D721Med (cell line): ENCODE measurements around the gene STT3A.

ENCODE experiments used
- DNase-seq: peaks from one replicate; pipeline ENCODE4 v3.0.0; 2011; ENCODE audit warnings: low spot score; ENCODE audit not compliant: insufficient read length
- FAIRE-seq: peaks from 2 replicates; lab custom pipeline; 2011; peaks lifted over from hg19 to GRCh38; lab: Jason Lieb, UNC
- TF ChIP-seq, protein P1 (sequence below): IDR thresholded peaks from 2 replicates; pipeline ENCODE4 v1.5.1; 2012; ENCODE audit warnings: mild to moderate bottlenecking, control low read depth; ENCODE audit not compliant: insufficient read depth; ENCODE audit errors: missing control alignments

STT3A gene

GRCh38 chr11:125605417-125605816 lies 12.8 kb downstream of the STT3A start:
- no peak for FAIRE-seq
- TF ChIP-seq, protein P1, sequence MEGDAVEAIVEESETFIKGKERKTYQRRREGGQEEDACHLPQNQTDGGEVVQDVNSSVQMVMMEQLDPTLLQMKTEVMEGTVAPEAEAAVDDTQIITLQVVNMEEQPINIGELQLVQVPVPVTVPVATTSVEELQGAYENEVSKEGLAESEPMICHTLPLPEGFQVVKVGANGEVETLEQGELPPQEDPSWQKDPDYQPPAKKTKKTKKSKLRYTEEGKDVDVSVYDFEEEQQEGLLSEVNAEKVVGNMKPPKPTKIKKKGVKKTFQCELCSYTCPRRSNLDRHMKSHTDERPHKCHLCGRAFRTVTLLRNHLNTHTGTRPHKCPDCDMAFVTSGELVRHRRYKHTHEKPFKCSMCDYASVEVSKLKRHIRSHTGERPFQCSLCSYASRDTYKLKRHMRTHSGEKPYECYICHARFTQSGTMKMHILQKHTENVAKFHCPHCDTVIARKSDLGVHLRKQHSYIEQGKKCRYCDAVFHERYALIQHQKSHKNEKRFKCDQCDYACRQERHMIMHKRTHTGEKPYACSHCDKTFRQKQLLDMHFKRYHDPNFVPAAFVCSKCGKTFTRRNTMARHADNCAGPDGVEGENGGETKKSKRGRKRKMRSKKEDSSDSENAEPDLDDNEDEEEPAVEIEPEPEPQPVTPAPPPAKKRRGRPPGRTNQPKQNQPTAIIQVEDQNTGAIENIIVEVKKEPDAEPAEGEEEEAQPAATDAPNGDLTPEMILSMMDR, result no peak
- no peak for DNase-seq

DNA sequence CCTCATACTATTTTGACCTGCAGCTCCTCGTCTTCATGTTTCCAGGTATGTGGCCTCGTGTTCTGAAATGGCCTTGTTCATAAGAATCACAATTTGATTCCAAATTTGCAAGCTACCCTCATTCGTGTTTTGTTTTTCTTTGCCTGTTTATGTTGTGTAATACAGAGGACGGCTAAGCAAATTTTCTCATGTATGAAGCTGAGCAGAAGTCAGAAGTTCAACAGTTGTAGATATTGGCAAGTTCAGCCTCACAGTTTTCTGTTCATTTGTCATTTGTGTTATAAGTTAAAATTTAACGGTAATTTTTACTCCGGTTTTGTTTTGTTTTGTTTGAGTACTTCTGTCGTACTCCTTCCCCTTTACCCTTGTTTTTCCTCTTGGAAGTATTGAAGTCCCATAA lies 16.9 kb downstream of the STT3A start:
- no peak for FAIRE-seq
- no peak for DNase-seq
- TF ChIP-seq, protein P1, result no peak

GRCh38 chr11:125618383-125618782 lies 25.7 kb downstream of the STT3A start:
- no peak for FAIRE-seq
- DNase-seq, result no peak
- TF ChIP-seq, protein P1, result no peak

- DNase-seq, result no peak
- TF ChIP-seq, protein P1, result no peak
- FAIRE-seq, result no peak
Measured at GRCh38 chr11:125621995-125622394, 29.3 kb downstream of the STT3A start.

DNA sequence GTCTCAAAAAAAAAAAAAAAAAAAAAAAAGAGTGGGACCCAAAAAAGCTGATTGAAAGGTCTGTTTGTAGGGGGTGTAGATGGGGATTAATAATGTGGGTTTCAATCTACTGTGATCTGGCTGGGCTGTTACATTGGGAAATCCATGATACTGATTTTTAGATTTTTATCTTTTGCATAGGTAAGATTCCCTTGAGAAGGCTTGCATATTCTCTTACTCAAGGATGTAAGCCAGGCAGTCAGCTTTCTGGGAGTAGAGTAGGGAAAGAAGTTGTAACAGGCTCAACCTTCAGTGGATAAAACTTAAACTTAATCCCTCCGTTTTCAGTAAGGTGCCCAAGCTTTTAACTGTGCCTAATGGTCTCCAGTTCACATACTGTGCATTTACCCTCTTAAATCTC lies 30.4 kb downstream of the STT3A start:
- DNase-seq (no peak), FAIRE-seq (no peak)
- TF ChIP-seq, protein P1, result no peak

DNA sequence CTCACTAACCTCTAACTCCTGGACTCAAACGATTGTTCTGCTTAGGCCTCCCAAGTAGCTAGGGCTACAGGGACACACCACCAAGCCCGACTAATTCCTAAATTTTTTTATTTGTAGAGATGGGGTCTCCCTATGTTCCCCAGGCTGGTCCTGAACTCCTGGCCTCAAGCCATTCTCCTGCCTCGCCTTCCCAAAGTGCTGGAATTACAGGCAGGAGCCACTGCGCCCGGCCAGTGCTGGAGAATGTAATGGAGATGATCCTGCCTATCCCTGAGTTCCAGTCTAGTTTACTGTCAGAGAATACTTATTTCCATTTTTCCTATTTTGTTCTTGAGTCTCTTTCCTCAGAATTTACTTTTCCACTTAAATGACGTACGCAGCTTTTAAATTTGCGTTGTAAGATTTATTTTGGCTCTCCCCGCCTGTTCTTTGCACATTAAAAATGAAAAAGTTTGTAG lies 32.1 kb downstream of the STT3A start, which contains the start of gene CHEK1:
Gene CHEK1, plus strand, starts transcription at position 408 of the 458 bp plus-strand sequence. CDS start 1,606 bp downstream, outside the sequence.
- TF ChIP-seq, protein P1, result no peak
- no peak for DNase-seq
- no peak for FAIRE-seq

DNA sequence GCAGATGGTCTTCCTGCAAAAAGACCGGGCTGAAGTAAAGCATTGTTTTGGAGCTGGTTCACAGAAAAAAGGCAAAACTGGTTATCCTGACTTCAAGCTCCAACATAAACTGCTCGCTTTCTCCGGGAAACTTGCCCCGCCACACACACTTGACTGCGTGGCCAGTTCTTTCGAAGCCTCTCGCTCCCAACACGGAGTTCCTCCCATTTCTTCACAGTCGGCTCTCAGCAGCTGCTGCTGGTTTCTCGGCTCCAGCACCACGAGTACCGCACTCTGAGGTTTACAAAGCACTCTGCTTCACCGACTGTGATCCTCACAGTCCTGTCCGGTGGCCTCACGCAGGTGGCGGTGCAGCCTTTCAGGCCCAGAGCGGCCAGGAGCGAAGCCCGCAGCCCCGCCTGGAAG lies 32.6 kb downstream of the STT3A start:
- TF ChIP-seq, protein P1, result no peak
- DNase-seq (no peak), FAIRE-seq (no peak)
